OCI-LY1 (cell line): ENCODE measurements around the gene DAO.
A peak's percentile ranks its signal among the peaks of the same experiment; 100 is the strongest.

Source experiments
- H2AFZ ChIP-seq: fragments of 200-600 bp; sonication (generic), shearing (Covaris generic); 2 replicates; pipeline ENCODE4 v1.6.0; 2014; ENCODE audit warnings: antibody characterized with exemption, mild to moderate bottlenecking, low read length
- H3F3A ChIP-seq: fragments of 200-600 bp; sonication (generic), shearing (Covaris generic); 2 replicates; pipeline ENCODE4 v1.6.0; 2014; ENCODE audit warnings: mild to moderate bottlenecking, antibody characterized with exemption, low read length, moderate library complexity; ENCODE audit not compliant: insufficient read depth
- H3K27ac ChIP-seq: fragments of 200-600 bp; sonication (generic); 2 replicates; pipeline ENCODE4 v1.5.1; 2014; ENCODE audit warnings: low read length, mixed run types, mild to moderate bottlenecking, low read depth; ENCODE audit not compliant: poor library complexity, severe bottlenecking
- H3K27me3 ChIP-seq: fragments of 200-600 bp; sonication (generic); 2 replicates; pipeline ENCODE4 v1.6.0; 2014; ENCODE audit warnings: antibody characterized with exemption, mild to moderate bottlenecking, low read length, moderate library complexity; ENCODE audit not compliant: insufficient read depth
- H3K36me3 ChIP-seq: fragments of 200-600 bp; sonication (generic); 2 replicates; pipeline ENCODE4 v1.6.1; 2014; ENCODE audit warnings: mild to moderate bottlenecking, antibody characterized with exemption, low read length, moderate library complexity, mixed read lengths; ENCODE audit not compliant: insufficient read depth
- H3K4me1 ChIP-seq: fragments of 200-600 bp; sonication (generic); 2 replicates; pipeline ENCODE4 v1.5.1; 2014; ENCODE audit warnings: mild to moderate bottlenecking, low read length, moderate library complexity; ENCODE audit not compliant: insufficient read depth, severe bottlenecking
- H3K4me2 ChIP-seq: fragments of 200-600 bp; sonication (generic), shearing (Covaris generic); 2 replicates; pipeline ENCODE4 v1.6.1; 2014; ENCODE audit warnings: low read length
- H3K4me3 ChIP-seq: fragments of 200-600 bp; sonication (generic); 2 replicates; pipeline ENCODE4 v1.5.1; 2014; ENCODE audit warnings: low read length, low read depth, mild to moderate bottlenecking, mixed read lengths; ENCODE audit not compliant: poor library complexity, severe bottlenecking
- H3K79me2 ChIP-seq: fragments of 200-600 bp; shearing (Covaris generic); 2 replicates; pipeline ENCODE4 v1.6.1; 2016; ENCODE audit warnings: mixed run types, low read length, mixed read lengths; ENCODE audit not compliant: insufficient read depth
- H3K9ac ChIP-seq: fragments of 200-600 bp; sonication (generic), shearing (Covaris generic); 2 replicates; pipeline ENCODE4 v1.6.1; 2014; ENCODE audit warnings: mild to moderate bottlenecking, low read length, mixed read lengths
- H3K9me2 ChIP-seq: fragments of 200-600 bp; sonication (generic), shearing (Covaris generic); 2 replicates; pipeline ENCODE4 v1.6.1; 2014; ENCODE audit warnings: low read depth, mild to moderate bottlenecking, low read length, mixed read lengths
- H3K9me3 ChIP-seq: fragments of 200-600 bp; shearing (Covaris generic); 2 replicates; pipeline ENCODE4 v1.6.1; 2014; ENCODE audit warnings: low read length, mixed read lengths
- H4K20me1 ChIP-seq: fragments of 200-600 bp; sonication (generic), shearing (Covaris generic); 2 replicates; pipeline ENCODE4 v1.6.0; 2016; ENCODE audit warnings: mild to moderate bottlenecking, low read length; ENCODE audit not compliant: insufficient read depth
- EZH2 ChIP-seq: fragments of 200-600 bp; sonication (generic), shearing (Covaris generic); IDR thresholded peaks from 2 replicates; pipeline ENCODE4 v1.8.0; 2017; ENCODE audit warnings: borderline replicate concordance, mixed run types, mild to moderate bottlenecking, antibody characterized with exemption, low read length, moderate library complexity, mixed read lengths
- TF ChIP-seq, protein P1 (sequence below): fragments of 200-600 bp; sonication (generic), shearing (Covaris generic); IDR thresholded peaks from 2 replicates; pipeline ENCODE4 v1.5.1; 2017; ENCODE audit warnings: mild to moderate bottlenecking, antibody characterized with exemption, low read length, moderate library complexity, mixed read lengths

DAO gene

DNA sequence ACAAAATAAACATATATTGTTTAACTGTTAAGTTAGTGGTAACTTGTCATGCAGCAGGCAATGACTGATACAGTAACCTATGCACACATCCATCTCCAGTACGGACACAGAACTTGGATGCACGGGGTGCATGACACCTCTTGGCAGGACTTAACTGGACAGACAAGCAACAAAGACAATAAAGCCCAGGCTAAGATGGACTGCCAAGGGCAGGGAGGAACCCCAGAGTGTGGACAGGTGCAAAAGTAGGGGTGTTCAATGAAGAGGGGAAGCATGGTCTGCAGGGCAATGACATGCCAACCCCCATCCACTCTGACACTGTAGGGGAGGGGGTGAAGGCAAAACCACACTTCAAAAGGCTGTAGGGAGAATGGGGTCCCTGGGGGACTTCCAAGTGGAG lies 34.2 kb upstream of the DAO start:
- H3K36me3 ChIP-seq, result no peaks in the 10 kb centered on the region; the same call in 1 of the 2 replicates
- H3K4me3 ChIP-seq, result no peak overlapping the region
- TF ChIP-seq, protein P1, sequence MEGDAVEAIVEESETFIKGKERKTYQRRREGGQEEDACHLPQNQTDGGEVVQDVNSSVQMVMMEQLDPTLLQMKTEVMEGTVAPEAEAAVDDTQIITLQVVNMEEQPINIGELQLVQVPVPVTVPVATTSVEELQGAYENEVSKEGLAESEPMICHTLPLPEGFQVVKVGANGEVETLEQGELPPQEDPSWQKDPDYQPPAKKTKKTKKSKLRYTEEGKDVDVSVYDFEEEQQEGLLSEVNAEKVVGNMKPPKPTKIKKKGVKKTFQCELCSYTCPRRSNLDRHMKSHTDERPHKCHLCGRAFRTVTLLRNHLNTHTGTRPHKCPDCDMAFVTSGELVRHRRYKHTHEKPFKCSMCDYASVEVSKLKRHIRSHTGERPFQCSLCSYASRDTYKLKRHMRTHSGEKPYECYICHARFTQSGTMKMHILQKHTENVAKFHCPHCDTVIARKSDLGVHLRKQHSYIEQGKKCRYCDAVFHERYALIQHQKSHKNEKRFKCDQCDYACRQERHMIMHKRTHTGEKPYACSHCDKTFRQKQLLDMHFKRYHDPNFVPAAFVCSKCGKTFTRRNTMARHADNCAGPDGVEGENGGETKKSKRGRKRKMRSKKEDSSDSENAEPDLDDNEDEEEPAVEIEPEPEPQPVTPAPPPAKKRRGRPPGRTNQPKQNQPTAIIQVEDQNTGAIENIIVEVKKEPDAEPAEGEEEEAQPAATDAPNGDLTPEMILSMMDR, result no peak
- TF ChIP-seq EZH2, result no peak
- H3K79me2 ChIP-seq, result no peaks in the 10 kb centered on the region
- H3K9me2 ChIP-seq, result no peaks in the 10 kb centered on the region
- H3K9me3 ChIP-seq, result no peaks in the 10 kb centered on the region
- no peaks in the 10 kb centered on the region for H3K27me3 ChIP-seq
- no peaks in the 10 kb centered on the region for H3F3A ChIP-seq
- no peak overlapping the region for H3K27ac ChIP-seq
- peaks cover under 1% of the 10 kb centered on the region for H3K4me1 ChIP-seq
- no peak overlapping the region for H3K9ac ChIP-seq
- no peak overlapping the region for H3K4me2 ChIP-seq
- H4K20me1 ChIP-seq, result no peaks in the 10 kb centered on the region
- H2AFZ ChIP-seq, result no peak overlapping the region

DNA sequence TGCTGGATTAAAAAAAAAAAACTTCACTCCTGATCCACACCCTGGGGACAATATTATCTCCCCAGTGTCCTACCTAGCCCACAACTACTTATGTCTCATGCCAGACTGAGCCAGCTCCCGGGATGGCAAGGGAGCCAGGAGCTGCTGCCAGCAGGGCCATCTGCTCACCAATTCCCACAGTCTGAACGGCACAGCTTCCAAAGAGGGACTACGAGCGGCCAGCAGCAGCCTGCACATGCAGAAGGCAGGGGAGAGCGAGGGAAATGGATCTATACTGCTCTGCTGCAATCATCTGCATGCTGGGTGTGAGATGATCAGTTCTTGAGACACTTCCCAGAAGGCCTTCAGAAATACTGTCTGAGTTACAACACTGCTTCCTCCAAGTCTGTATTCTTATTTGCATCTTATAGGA lies 33.6 kb upstream of the DAO start:
- Histone ChIP-seq H3K27ac (peak overlapping the region; percentile 12), H4K20me1 (no peaks in the 10 kb centered on the region), H3K27me3 (no peaks in the 10 kb centered on the region), H3K9me2 (no peaks in the 10 kb centered on the region), H3K36me3 (no peaks in the 10 kb centered on the region; the same call in 1 of the 2 replicates), H3K4me3 (no peak overlapping the region), H3K4me1 (peaks cover 5% of the 10 kb centered on the region), H3F3A (no peaks in the 10 kb centered on the region), H3K9ac (no peak overlapping the region), H3K9me3 (no peaks in the 10 kb centered on the region), H3K79me2 (no peaks in the 10 kb centered on the region), H2AFZ (no peak overlapping the region), H3K4me2 (no peak overlapping the region)
- TF ChIP-seq EZH2, result no peak
- TF ChIP-seq, protein P1, result no peak

DNA sequence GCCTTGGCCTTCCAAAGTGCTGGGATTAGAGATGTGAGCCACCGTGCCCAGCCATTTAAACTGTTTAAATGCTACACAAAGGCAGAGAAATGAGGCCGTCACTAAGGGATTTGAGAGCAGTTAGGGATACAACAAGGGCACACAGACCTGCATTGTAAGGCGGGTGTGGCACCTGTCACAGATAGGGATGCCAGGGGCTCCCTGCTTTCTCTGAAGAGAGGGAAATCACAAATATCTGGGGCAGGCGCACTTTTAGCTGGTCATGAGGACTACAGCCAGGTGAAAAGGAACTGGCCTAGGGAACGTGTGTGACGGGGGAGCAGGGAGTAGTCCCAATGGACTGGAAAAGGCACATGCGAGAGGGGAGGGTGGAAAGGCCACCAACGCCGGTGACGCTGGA lies 32.2 kb upstream of the DAO start:
- Histone ChIP-seq H4K20me1 (no peaks in the 10 kb centered on the region), H3K27me3 (no peaks in the 10 kb centered on the region), H3K27ac (no peak overlapping the region), H3K4me1 (peaks cover 5% of the 10 kb centered on the region), H3K9me2 (no peaks in the 10 kb centered on the region), H3K9me3 (no peaks in the 10 kb centered on the region), H3K4me3 (no peak overlapping the region), H3F3A (no peaks in the 10 kb centered on the region), H3K9ac (no peak overlapping the region), H3K79me2 (no peaks in the 10 kb centered on the region), H2AFZ (no peak overlapping the region), H3K36me3 (no peaks in the 10 kb centered on the region; the same call in 1 of the 2 replicates), H3K4me2 (no peak overlapping the region)
- no peak for TF ChIP-seq EZH2
- TF ChIP-seq, protein P1, result no peak
